Smooth muscle cell (in vitro differentiated cells): Measurements from ENCODE around the gene NOS1AP. TPM values are rescaled to one million over a fixed set of nuclear protein-coding genes. Genes with fewer than 3 reads are reported as not detected.

Experiments
- DNase-seq: peaks from one replicate; lab custom pipeline; 2025; ENCODE audit not compliant: unreplicated experiment; lab: John Stamatoyannopoulos, UW
- H2AFZ ChIP-seq: fragments of 200-600 bp; sonication (generic); 2 replicates; pipeline ENCODE4 v1.6.0; 2016; ENCODE audit warnings: antibody characterized with exemption, low read depth, mild to moderate bottlenecking
- H3F3A ChIP-seq: fragments of 200-600 bp; sonication (generic); 2 replicates; pipeline ENCODE4 v1.6.0; 2017; ENCODE audit warnings: antibody characterized with exemption, low read depth
- H3K27ac ChIP-seq: fragments of 200-600 bp; sonication (generic); 2 replicates; pipeline ENCODE4 v1.5.1; 2016; ENCODE audit warnings: low read depth, mild to moderate bottlenecking
- H3K27me3 ChIP-seq: fragments of 200-600 bp; sonication (generic); 2 replicates; pipeline ENCODE4 v1.6.1; 2016; ENCODE audit warnings: low read depth, mild to moderate bottlenecking
- H3K36me3 ChIP-seq: fragments of 200-600 bp; sonication (generic); 2 replicates; pipeline ENCODE4 v1.5.1; 2016; ENCODE audit warnings: low read depth
- H3K4me1 ChIP-seq: fragments of 200-600 bp; sonication (generic); 2 replicates; pipeline ENCODE4 v1.5.1; 2016; ENCODE audit warnings: low read depth
- H3K4me2 ChIP-seq: fragments of 200-600 bp; sonication (generic); 2 replicates; pipeline ENCODE4 v1.6.0; 2016; ENCODE audit warnings: mild to moderate bottlenecking
- H3K4me3 ChIP-seq: fragments of 200-600 bp; sonication (generic); 2 replicates; pipeline ENCODE4 v1.5.1; 2016; ENCODE audit warnings: mild to moderate bottlenecking
- H3K79me2 ChIP-seq: fragments of 200-600 bp; sonication (generic); 2 replicates; pipeline ENCODE4 v1.6.0; 2016; ENCODE audit warnings: low read depth, mild to moderate bottlenecking
- H3K9ac ChIP-seq: fragments of 200-600 bp; sonication (generic); 2 replicates; pipeline ENCODE4 v1.6.0; 2016; ENCODE audit warnings: low read depth
- H3K9me3 ChIP-seq: fragments of 200-600 bp; sonication (generic); replicated peaks from 2 replicates; pipeline ENCODE4 v1.5.1; 2016; ENCODE audit warnings: low read depth
- H4K20me1 ChIP-seq: fragments of 200-600 bp; sonication (generic); 2 replicates; pipeline ENCODE4 v1.6.0; 2016; ENCODE audit warnings: low read depth
- WGBS: methylation state at CpG from one replicate; pipeline ENCODE4 v1.1.7; 2016; ENCODE audit warnings: low lambda C conversion rate; 5-methylcytosine and 5-hydroxymethylcytosine counted together
- polyA plus RNA-seq: library from polyadenylated mRNA; unstranded; fragments of >200 nt; fragmentation: Nextera tagmentation; extraction: Ambion mirVana; gene quantifications from 2 replicates; pipeline ENCODE4 v1.2.1, GENCODE V29; 2016
- total RNA-seq: library from RNA; depleted of rRNA; stranded (reverse); fragments of >200 nt; gene quantifications from 2 replicates; pipeline ENCODE4 v1.2.3, GENCODE V29; 2014
- TF ChIP-seq, protein P1 (sequence below): fragments of 200-600 bp; sonication (generic); IDR thresholded peaks from 2 replicates; pipeline ENCODE4 v1.5.1; 2017; ENCODE audit warnings: borderline replicate concordance, mild to moderate bottlenecking, antibody characterized with exemption; ENCODE audit not compliant: insufficient read depth, poor library complexity, severe bottlenecking

The NOS1AP gene
- total and polyA plus RNA-seq, 2 experiments from 2014 or later = 0.54 to 0.80 TPM

GRCh38 chr1:162360237-162360873, 290.9 kb downstream of the NOS1AP start:
- no peak overlapping the region for H3K9ac ChIP-seq
- no peaks in the 10 kb centered on the region for H3K27me3 ChIP-seq
- H4K20me1 ChIP-seq = no peaks in the 10 kb centered on the region
- no peak for DNase-seq
- H3K4me2 ChIP-seq = no peak overlapping the region
- H3K36me3 ChIP-seq = no peaks in the 10 kb centered on the region
- H2AFZ ChIP-seq = no peak overlapping the region
- TF ChIP-seq, protein P1, sequence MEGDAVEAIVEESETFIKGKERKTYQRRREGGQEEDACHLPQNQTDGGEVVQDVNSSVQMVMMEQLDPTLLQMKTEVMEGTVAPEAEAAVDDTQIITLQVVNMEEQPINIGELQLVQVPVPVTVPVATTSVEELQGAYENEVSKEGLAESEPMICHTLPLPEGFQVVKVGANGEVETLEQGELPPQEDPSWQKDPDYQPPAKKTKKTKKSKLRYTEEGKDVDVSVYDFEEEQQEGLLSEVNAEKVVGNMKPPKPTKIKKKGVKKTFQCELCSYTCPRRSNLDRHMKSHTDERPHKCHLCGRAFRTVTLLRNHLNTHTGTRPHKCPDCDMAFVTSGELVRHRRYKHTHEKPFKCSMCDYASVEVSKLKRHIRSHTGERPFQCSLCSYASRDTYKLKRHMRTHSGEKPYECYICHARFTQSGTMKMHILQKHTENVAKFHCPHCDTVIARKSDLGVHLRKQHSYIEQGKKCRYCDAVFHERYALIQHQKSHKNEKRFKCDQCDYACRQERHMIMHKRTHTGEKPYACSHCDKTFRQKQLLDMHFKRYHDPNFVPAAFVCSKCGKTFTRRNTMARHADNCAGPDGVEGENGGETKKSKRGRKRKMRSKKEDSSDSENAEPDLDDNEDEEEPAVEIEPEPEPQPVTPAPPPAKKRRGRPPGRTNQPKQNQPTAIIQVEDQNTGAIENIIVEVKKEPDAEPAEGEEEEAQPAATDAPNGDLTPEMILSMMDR = no peak
- no peaks in the 10 kb centered on the region for H3F3A ChIP-seq
- H3K4me1 ChIP-seq = no peaks in the 10 kb centered on the region
- no peak overlapping the region for H3K4me3 ChIP-seq
- no peaks in the 10 kb centered on the region for H3K79me2 ChIP-seq
- over 99% methylated on average over 10 of the region's 10 CpGs for WGBS
- H3K27ac ChIP-seq = no peak overlapping the region
- no peaks in the 10 kb centered on the region for H3K9me3 ChIP-seq

- Histone ChIP-seq H2AFZ (no peak overlapping the region), H3K9me3 (no peaks in the 10 kb centered on the region), H3K4me1 (no peaks in the 10 kb centered on the region), H3K27me3 (no peaks in the 10 kb centered on the region), H3K9ac (no peak overlapping the region), H3K4me2 (no peak overlapping the region), H4K20me1 (no peaks in the 10 kb centered on the region), H3K4me3 (no peak overlapping the region), H3K36me3 (no peaks in the 10 kb centered on the region), H3K79me2 (no peaks in the 10 kb centered on the region), H3F3A (no peaks in the 10 kb centered on the region), H3K27ac (no peak overlapping the region)
- TF ChIP-seq, protein P1 = no peak
- DNase-seq = no peak
- 97% methylated on average over 4 of the region's 4 CpGs for WGBS
Measured at GRCh38 chr1:162360874-162361260, 291.4 kb downstream of the NOS1AP start.

DNA sequence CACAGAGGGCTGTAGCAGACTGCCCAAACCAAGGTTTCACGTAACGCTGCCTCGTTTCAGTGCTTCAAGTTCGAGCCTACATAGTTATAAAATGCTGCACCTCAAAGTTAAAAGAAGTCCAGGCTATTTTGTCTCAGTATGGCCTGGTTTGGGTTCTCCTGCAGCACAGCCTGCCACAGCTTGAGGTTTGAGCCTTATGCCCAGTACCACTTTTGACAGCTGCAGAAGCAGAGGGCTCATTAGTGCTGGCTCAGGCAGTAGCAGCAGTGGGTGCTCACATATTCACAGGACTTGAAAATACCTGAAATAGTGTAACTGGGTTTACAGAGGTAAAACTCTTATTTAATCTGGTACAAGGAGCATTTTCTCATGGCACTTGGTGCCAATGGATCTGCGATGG, 291.9 kb downstream of the NOS1AP start:
- Histone ChIP-seq H3K36me3 (no peaks in the 10 kb centered on the region), H3K9me3 (no peaks in the 10 kb centered on the region), H3K27me3 (no peaks in the 10 kb centered on the region), H4K20me1 (no peaks in the 10 kb centered on the region), H2AFZ (no peak overlapping the region), H3K79me2 (no peaks in the 10 kb centered on the region), H3K9ac (no peak overlapping the region), H3K4me1 (no peaks in the 10 kb centered on the region), H3F3A (no peaks in the 10 kb centered on the region), H3K4me2 (no peak overlapping the region), H3K27ac (no peak overlapping the region), H3K4me3 (no peak overlapping the region)
- TF ChIP-seq, protein P1 = no peak
- no peak for DNase-seq
- WGBS = 94% methylated on average over 5 of the region's 5 CpGs

DNA sequence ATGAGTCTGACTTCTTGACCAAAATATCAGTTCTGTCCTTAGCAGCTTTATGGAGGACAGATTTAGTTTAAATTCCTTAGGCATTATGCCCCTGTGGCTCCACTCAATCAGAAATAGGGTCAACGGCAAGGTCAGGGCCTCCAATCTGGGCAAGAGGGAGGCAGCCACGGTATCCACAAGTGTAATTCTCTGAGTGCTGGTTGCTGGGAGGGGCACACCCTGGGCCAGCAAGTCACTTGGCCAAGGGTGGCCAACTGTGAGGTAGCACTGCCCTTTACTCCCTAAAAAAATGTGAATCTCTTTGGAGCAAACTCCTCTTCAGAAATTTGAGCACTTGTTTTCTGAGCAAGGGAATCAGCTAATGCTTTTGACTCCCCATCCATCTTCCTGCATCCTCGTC, 294.3 kb downstream of the NOS1AP start:
- Histone ChIP-seq H3K27me3 (no peaks in the 10 kb centered on the region), H3K27ac (no peak overlapping the region), H4K20me1 (no peaks in the 10 kb centered on the region), H3K36me3 (no peaks in the 10 kb centered on the region), H3F3A (no peaks in the 10 kb centered on the region), H3K9ac (no peak overlapping the region), H3K9me3 (no peaks in the 10 kb centered on the region), H2AFZ (no peak overlapping the region), H3K79me2 (no peaks in the 10 kb centered on the region), H3K4me2 (no peak overlapping the region), H3K4me3 (no peak overlapping the region), H3K4me1 (no peaks in the 10 kb centered on the region)
- 92% methylated on average over 3 of the region's 3 CpGs for WGBS
- no peak for DNase-seq
- TF ChIP-seq, protein P1 = no peak
